ENCODE measurements around the gene ART4. TPM values are rescaled to one million over a fixed set of nuclear protein-coding genes. Genes with fewer than 3 reads are reported as not detected.

Gene ART4
- total and polyA plus RNA-seq, 12 donors, result 0.72 to 3.9 (median 2.7) TPM

GRCh38 chr12:14874882-14875281, 31.6 kb upstream of the ART4 start:
- intact Hi-C loops (cut with DNase I), result no loop called here
- Histone ChIP-seq H3K27me3 (no peaks in the 10 kb centered on the region), H3K4me1 (peaks cover 0 to 7% (median 0%) of the 10 kb centered on the region in 9 donors), H3K9me3 (no peaks in the 10 kb centered on the region), H3K4me3 (no peak overlapping the region), H3K36me3 (peaks cover 0 to under 1% (median 0%) of the 10 kb centered on the region in 9 donors), H3K27ac (no peak overlapping the region)
- no peak for ATAC-seq
- WGBS, 2 donors, result 82 to 84% methylated on average over 3 of the region's 3 CpGs
- TF ChIP-seq, protein P1, sequence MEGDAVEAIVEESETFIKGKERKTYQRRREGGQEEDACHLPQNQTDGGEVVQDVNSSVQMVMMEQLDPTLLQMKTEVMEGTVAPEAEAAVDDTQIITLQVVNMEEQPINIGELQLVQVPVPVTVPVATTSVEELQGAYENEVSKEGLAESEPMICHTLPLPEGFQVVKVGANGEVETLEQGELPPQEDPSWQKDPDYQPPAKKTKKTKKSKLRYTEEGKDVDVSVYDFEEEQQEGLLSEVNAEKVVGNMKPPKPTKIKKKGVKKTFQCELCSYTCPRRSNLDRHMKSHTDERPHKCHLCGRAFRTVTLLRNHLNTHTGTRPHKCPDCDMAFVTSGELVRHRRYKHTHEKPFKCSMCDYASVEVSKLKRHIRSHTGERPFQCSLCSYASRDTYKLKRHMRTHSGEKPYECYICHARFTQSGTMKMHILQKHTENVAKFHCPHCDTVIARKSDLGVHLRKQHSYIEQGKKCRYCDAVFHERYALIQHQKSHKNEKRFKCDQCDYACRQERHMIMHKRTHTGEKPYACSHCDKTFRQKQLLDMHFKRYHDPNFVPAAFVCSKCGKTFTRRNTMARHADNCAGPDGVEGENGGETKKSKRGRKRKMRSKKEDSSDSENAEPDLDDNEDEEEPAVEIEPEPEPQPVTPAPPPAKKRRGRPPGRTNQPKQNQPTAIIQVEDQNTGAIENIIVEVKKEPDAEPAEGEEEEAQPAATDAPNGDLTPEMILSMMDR (IDR thresholded peaks at IDR 0.05), result no peak
- no peak for DNase-seq

DNA sequence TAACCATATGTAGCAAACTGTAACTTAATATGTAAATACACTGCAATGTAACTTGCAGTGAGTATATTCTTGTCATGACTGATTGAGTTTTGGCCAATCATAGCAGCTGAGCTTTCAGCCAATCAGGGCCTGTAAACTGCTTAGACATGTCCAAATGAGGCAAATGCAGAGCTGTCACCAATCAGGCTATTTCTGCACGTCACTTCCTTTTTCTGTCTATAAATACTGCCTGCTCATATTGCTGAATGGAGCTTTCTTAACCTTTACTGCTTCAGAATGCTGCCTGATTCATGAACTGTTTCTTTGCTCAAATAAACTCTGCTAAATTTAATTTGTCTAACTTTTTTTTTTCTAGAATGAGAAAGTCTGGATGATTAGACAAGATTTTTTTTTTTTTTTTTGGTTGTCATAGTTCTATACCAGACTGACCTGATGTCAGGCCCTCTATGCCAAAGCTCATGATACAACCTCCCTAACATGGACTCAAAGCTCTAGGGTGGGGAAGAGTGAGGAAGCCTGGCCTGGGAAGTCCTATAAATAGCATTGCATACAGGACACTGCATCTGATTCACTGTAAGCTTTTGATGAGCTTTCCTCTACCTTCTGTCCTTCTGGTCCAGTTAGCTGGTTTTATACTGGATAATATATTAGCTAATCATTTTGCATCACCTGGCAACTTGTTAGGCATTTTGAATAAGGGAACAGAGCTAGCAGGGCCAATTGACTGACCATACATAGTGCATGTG, 30.3 kb upstream of the ART4 start:
- H3K4me3 ChIP-seq, result no peak overlapping the region
- DNase-seq (no peak), ATAC-seq (peak in 3 of 8 donors; percentile 47 to 65 (median 54))
- no peaks in the 10 kb centered on the region for H3K27me3 ChIP-seq
- no peaks in the 10 kb centered on the region for H3K9me3 ChIP-seq
- WGBS, 2 donors, result 46 to 47% methylated on average over 1 of the region's 1 CpG
- no peak overlapping the region for H3K27ac ChIP-seq
- intact Hi-C loops (cut with DNase I), result no loop called here
- H3K4me1 ChIP-seq, result peaks cover 0 to 7% (median 0%) of the 10 kb centered on the region in 9 donors
- TF ChIP-seq, protein P1 (IDR thresholded peaks at IDR 0.05), result no peak
- H3K36me3 ChIP-seq, result no peaks in the 10 kb centered on the region

DNA sequence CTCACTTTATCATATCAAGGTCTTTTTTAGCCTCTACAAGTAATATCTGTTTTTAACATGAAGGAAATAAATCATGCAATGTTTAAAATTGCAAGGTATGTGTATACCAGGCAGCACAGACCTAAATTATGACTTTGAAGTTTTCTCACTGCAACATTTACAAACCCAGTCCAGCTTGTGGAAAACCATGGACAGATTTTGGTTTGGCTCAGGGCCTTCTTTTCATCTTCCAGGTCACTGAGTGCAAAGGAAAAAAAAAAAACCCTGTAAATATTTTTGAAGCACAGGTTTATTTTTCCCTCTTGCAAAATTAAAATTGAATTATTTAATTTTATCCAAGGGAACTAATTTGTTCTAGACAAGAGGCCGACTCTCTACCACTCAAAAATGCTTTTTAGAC, 28.6 kb upstream of the ART4 start:
- TF ChIP-seq, protein P1 (IDR thresholded peaks at IDR 0.05), result no peak
- Histone ChIP-seq H3K27ac (no peak overlapping the region), H3K27me3 (no peaks in the 10 kb centered on the region), H3K4me3 (no peak overlapping the region), H3K4me1 (peaks cover 0 to 7% (median 0%) of the 10 kb centered on the region in 9 donors), H3K9me3 (peaks cover 0 to 9% (median 0%) of the 10 kb centered on the region in 11 donors), H3K36me3 (no peaks in the 10 kb centered on the region)
- no peak for ATAC-seq
- intact Hi-C loops (cut with DNase I), result no loop called here
- 91 to 95% methylated on average over 1 of the region's 1 CpG for WGBS, 2 donors
- no peak for DNase-seq

DNA sequence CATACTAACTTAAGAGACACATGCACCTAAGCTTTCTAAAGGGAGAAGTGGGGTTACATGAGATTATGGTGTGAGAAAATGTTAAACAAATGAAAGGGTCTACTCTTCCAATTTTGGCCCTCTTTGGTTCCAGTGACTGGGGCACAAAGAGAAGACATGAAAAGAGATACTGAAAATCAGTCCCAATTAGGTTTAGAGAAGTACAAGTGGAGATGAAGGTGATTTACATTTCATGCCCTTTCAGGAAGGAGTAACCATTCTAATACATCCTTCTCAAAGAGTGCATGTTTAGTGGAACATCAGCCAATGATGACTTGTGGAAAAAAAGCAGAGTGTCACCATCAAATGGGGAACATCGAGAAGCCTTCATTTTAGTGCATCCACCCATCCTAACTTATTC, 27.9 kb upstream of the ART4 start:
- no peak for ATAC-seq
- TF ChIP-seq, protein P1 (IDR thresholded peaks at IDR 0.05), result no peak
- Histone ChIP-seq H3K4me1 (peaks cover 0 to 7% (median 0%) of the 10 kb centered on the region in 9 donors), H3K4me3 (no peak overlapping the region), H3K27me3 (no peaks in the 10 kb centered on the region), H3K27ac (no peak overlapping the region), H3K36me3 (no peaks in the 10 kb centered on the region), H3K9me3 (peaks cover 0 to 12% (median 0%) of the 10 kb centered on the region in 11 donors)
- DNase-seq, result no peak
- intact Hi-C loops (cut with DNase I), result no loop called here
- WGBS, 2 donors, result 97 to 98% methylated on average over 1 of the region's 1 CpG

Data from heart right ventricle (tissue), 16 donors.